COLO668 (cell line): ENCODE data around the gene GRIN2B.

Source experiments
- DNase-seq: peaks from one replicate; lab custom pipeline; 2025; ENCODE audit not compliant: unreplicated experiment; lab: John Stamatoyannopoulos, UW

Gene GRIN2B

DNA sequence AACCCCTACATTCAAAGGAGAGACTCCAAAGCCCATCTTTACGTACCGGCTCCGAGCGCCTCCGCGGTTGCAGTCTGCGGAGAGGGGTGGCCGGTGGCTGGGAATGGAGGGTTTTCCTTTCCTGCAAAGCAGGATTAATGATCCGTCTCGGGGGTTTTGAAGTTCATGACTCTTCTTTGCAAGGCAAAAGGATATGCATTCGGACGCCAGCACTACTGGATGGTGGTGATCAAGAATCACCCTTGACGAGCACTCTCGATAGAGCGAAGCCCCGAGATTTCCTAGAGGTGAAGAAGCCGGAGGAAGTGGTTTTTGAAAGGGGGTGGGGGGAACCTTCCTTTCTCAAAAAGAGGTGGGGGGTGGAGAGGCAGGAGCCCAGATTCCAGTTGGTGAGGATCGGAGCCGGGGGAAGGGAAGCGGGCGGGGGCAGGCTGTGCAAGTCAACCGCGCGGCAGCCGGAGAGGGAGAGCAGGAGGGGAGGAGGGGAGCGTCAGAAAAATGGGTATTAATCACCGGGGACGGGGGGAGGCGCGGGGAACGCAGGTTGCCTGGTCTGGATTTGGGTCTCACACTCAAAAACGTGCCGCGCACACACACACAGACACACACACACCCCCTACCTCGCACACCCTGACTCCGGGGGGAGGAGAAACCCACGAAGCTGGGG, at the start of gene GRIN2B:
Gene GRIN2B (minus strand): TSS at position 307 of the 667 bp plus-strand sequence. CDS start 115,394 bp downstream, outside the sequence.
- no peak for DNase-seq

DNA sequence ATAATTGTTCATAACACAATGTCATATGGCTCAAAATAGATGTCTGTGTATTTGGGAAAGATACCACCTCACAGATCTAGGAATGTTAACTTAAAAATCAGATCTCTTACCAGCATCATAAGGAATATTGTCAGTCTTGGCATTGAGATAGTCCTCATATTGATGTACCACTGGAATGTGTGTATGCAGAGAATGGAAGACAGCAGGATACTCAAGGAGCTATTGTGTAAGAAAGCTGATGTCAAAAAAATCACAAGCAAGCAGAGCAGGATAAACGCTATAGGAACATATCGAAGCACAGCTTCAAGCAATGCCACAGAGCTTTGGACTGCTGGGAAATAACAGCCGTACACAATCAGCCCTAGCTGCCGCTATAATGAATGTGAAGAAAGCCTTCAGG, 45.1 kb upstream of the GRIN2B start:
- DNase-seq: no peak

DNA sequence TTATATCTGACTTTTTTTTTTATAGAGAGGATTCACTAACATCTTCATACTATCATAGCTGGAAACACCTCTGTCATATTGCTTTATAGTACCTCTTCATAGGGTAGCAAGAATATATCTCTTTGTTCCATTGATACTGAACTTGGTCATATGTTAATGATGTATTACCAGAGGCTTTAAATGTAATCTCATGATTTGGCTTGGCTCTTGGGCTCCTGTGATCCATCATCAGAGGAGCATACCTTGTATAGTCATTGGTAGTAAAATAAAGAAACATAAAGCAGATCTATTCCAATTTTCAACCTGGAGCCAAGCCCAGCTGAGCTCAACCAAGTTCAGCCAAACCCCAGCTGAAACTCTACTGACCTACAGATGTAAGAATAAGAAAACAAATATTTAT, 43.2 kb upstream of the GRIN2B start:
- no peak for DNase-seq

DNA sequence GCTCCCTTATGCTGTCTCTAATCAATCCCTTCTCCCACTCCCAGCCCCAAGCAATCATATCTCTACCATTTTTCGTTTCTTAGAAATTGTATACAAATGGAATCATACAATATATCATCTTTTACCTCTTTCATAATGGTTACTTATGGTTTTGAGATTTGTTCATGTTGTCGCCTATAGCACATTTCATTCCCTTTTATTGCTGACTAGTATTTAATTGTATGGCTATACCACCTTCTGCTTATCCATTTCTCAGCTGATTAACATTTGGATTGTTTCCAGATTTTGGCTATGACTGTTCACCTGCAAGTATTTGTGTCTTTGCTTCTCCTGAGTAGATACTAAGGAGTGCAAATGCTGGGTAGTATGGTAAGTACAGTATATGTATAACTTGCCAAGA, 36.7 kb upstream of the GRIN2B start:
- no peak for DNase-seq

DNA sequence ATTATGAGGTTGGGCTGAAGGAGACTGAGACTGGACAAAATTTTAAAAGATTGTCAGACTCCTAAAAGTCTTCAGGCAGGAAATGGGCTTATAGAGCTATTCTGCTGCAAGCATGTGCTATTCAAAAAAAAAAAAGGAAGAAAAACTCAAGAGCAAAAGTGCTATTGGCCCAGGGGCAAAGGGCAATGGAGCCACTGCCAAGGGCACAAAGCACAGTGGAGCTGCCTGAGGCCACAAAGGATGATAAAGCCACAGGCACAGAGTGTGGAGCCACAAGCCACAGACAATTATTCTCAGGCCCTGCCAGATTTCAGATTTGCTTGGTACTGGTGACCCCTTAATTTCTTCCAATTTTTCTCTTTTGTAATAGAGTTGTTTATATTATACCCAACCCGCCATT, 29.6 kb upstream of the GRIN2B start:
- DNase-seq: no peak

DNA sequence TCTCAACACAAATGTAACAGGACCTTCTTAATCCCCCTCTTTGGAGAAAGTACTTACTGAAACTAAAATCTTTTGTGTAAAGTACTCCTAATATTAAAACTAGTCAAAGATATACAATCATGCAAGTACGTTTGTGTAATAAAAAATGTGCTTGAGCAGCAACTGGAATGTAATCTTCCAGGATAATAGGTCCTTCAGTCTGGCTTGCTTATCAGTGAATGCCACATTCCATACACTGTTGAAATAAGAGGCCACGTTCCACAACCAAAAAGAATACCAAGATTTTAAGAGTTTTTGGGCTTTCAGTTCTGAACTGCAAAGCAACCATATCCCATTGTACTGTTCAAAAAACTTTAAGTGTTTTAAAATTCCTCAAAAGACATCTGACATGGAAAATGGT, 26.2 kb upstream of the GRIN2B start:
- no peak for DNase-seq

DNA sequence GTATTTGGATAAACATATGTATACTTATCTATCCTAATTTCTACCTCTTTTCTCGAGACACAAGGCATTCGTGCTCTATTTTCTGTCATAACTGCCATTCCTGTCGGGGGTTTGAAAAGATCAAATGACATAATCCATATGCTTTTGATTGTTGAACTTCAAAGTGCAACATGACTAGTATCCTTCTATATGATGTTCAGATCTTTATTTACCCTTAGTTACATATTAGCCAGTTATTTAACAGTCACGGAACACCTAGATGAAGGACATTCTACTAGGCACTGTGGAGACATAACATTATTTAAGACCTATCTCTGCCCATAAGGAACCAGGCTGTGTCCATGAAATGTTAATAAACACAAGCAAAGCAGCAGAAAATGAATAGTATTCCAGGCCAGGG, 11.2 kb upstream of the GRIN2B start:
- DNase-seq: no peak

DNA sequence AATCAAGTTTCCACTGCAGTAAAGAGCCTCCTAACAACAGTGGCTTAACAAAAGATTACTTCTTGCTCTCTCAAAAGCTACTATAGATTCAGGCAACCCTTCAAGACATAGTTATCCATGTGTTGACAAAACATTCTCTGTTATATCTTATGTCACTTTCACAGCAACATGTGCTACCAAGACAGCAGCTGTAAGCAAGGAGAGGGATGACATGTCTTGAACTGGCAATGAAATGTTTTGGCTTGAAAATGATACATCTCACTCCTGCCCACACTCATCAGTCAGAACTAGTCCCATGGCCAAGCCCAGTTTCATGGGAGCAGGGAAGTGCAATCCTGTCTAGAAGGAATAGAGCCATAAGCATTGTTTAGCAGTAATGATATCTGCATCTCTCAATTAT, 10.7 kb upstream of the GRIN2B start:
- DNase-seq: no peak

DNA sequence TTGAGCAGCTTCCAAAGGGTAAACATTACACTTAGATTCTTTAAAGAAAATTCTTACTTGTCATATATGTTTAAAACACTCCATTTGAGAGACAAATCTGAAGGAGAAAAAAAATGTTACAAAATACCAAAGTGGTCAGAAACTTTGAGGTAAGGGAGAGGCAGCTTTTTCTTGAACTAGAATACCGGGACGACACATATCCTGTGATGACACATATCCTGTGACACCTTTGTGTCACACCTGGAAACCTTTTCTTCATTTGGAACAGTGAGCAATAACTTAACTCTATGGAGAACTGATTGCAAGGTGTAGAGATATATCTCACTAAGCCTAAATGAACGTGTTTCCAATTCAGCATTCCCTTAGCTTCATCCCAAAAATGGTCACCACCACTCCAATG, 4.6 kb upstream of the GRIN2B start:
- DNase-seq: no peak

DNA sequence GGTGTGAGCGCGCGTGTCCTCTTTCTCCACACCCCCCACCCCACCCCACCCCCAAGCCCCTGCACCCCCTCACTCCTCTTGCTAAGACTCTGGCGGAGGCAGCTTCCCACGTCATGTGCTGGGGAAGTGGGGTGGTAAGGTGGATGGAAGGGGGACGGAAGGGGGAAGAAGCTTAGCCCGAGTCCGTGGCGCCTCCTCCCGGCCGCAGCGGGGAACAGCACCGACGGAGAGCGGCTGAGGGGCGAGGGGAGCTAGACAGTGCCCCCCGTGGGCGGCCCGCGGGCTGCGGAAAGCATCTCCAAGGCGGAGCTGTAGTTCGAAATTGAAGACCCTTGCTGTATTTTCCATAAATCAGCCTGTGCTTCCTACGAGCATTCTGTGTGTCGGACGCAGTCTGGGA, 588 bp upstream of the GRIN2B start:
- peak; percentile 0 for DNase-seq

DNA sequence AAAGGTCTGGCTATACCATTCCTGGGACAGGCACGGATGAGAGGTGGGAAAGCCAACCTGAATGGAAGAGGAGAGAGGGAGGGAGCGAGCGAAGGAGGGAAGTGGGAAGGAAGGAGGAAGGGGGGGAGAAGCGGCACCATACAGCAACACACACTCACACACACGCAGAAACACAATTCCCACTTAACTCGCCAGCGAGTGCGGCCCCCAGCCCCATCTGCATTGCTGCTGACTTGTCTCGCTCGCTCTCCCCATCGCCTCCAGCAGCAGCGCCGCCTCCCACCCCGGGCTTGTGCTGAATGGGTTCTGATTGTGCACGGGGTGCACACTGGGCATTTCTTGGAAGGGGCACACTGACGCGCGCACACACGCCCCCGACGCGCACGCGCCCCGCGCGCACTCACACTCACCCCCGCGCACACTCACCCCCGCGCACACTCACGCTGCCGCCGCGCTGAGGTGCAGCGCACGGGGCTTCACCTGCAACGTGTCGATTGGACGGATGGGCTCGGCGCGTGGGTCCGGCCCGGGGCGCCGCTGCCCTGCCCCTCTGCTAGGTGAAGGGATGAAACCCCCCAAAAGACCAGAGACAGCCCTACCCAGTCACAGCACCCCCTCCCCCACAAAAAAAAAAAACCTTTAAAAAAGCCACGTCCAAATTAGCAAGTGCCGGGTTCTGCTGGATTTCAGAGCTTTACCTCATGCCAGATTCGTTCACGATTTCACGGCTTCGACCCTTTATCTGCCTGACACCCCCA, 685 bp downstream of the GRIN2B start:
- DNase-seq: peak; percentile 1

DNA sequence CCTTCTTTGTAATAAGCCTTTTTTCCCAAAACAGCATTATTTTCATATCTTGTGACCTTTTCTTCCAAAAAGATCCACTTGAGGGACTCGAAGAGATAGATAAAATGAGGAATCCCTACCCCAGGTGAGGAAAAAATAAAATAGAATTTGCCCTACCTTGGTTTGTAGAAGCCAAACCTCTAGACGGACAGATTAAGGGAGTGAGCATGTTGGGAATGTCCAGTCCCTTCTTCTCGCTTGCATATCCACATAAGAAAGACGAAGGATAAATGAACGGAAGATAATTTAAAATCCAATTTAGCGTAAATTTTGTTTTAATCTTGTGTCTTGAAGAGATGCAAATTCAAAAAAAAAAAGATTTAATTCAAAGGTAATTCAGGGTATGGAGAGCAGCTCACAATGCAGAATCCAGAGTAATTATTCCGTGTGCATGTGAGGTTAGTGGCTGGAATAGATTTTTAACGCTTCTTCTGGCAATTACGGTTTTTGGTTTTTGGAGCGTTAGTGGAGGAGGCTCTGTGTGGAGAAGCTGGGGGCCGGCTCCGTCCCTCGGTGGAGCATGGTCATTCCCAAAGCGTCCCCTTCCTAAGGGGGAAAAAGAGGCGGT, 1.5 kb downstream of the GRIN2B start:
- DNase-seq: no peak

DNA sequence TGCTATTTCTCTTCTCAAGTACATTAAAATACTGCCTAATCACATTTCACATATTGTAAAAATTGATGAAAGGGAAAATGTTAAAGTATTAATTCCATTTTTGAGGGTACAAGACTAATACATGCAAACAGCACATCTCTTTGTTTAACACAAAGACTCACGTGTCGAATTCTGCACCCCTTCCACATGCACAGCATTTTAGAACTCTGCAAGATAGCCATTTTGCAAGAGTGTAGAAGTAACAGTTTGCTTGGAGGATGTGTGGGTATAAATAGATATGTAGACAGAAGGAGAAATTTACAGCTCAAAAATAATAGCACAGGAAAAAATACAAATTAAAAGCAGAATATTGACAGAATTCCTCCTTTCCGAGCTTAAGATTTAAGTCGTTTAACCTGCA, 2.5 kb downstream of the GRIN2B start:
- DNase-seq: no peak

DNA sequence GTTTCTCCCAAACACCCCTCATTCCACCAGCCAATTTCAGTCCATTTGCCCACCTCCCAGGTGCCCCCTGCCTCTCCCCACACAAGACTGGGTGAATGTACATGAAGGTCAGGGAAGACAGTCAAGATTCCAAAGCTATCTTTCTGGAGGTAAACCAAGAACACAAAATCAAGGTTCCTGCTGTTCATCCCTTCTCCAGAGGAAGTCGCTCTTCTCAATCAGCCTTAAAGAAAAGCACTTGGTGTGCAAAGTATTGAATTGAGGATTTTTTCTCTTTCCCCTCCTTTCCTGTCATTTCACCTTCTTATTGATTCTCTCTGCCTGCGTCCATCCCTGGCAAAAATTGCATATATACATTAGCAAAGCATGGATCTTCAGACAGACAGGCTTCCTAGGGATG, 4.5 kb downstream of the GRIN2B start:
- DNase-seq: no peak

DNA sequence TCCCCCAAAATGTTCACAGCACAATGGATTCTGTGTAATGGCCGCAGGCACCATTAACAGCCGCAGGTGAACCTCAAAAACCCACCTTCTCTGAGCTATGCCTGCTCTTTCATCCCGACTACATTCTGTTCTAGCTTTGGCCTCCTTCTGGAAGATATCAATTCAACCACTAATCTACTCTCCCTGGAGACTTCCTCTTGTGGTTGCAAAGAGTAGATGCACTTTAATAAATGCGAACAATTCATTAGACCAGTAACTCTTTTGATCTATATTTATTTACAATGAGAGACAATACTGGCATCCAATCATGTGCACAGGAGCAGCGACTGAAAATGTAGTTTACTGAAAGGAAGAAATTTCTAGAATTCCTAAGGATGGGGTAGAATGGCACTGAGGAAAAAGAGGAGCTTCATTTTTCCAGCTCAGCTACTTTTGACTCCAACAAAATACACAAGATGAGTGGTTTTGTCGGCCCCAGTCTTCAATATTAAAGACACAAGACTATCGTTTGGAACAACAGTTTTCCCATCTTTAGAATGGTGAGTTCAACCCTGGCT, 5.3 kb downstream of the GRIN2B start:
- no peak for DNase-seq

DNA sequence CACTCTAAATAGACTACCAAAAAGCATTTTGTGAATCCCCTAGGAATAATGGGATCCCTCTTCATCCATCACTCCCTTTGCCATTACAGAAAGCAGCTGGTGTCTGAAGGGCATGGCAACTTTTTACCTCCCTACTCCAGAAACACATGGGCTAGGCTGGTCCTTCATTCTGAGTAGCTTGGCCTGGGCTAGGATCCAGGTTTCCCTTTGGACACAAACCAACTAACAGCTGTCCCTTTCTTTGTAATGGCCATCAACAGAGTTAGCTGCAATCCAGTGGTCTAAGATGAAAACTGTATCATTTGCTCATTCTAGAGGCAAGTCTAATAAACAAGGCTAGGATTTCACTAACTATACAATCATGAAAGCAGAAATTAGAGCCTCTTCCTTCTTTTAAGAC, 7.4 kb downstream of the GRIN2B start:
- DNase-seq: no peak

DNA sequence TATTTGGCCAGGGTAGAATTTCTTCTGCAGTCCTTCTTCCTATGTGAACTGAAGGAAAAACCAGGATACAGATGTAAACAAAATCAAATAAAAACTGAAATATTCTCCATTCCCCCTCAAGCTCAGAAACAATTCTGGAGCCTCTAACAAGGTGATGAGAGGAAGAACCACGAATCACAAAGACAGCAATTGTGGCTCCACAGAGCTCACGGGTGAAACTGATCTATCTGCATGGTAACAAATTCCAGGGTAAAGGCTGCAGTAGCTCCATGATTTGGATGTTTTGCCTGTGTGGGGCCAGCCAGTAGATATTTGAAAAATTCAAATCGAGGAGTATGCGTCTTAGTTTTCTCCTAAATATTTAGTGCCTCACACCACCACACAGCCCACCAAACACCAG, 10.6 kb downstream of the GRIN2B start:
- DNase-seq: no peak

DNA sequence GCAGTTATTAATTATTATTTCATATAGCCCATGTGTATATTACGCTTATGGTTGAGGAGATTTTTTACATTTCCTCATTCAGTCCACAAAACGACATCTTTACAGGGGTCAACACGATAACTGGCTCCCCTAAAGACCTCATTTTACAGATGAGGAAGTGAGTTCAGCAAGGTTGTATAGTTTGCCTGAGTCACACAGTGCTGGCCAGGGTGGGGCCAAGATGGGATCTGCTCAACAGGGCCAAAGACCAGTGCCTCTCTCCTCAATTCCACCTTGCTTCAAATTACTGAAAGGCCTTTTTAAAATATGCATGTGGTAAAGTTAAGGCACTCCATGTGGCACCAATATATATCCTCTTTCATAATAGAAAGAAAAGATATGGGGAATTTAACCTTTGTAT, 13.1 kb downstream of the GRIN2B start:
- DNase-seq: no peak

DNA sequence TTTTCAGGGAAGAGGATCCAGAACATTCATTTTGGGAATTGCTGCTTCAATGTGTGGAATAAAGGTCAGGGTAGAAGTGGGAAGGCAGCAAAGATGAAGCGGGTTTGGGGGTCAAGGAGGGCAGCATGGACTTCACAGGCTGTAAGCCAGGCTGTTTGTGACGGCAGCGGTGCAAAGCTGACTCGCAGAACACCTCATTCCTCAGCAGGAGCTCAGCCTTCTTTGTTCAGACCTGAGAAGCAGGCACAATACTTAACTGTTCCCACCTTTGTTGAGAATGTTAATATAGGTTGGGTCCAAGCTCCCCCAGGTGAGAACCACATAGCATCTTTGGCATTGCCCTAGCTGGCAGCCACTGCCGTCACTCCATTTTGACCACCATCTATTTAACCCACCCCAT, 16.7 kb downstream of the GRIN2B start:
- DNase-seq: no peak

DNA sequence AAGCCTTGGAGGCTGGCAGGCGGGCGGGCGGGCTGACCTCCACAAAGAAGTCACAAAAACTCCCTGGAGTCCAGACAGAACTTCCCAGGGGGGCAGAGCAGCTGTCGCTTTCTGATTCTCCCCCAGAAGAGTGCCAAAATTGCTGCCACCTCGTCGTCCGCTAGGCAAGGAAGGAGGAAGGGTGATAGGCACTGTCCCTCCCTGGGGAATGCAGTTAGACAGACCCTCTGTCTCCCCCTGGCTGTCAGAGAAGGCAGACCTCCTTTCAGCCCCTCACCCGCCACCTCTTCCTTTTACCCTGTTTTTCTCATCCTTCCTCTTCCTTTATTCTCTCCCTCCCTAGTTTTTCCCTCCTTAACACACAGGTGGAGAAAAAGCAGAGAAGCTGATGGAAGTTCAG, 18.7 kb downstream of the GRIN2B start:
- no peak for DNase-seq

DNA sequence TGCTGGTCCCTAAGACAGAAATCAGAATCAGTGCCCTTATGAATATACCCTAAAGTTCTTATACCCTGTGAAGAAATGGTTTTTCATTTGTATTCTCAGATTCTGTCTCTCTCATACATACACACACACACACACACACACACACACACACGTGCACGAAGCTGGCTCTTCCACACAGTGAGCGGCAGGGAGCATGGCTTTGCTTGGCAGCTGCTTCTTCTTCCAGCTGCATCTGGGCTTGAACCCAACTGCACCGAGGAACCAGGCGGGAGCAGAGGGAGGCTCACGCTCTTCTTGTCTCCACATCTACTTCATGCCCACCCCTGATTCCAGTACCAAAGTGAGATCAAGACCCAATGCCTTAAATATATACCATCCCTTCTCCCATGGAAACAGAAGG, 19.4 kb downstream of the GRIN2B start:
- no peak for DNase-seq

DNA sequence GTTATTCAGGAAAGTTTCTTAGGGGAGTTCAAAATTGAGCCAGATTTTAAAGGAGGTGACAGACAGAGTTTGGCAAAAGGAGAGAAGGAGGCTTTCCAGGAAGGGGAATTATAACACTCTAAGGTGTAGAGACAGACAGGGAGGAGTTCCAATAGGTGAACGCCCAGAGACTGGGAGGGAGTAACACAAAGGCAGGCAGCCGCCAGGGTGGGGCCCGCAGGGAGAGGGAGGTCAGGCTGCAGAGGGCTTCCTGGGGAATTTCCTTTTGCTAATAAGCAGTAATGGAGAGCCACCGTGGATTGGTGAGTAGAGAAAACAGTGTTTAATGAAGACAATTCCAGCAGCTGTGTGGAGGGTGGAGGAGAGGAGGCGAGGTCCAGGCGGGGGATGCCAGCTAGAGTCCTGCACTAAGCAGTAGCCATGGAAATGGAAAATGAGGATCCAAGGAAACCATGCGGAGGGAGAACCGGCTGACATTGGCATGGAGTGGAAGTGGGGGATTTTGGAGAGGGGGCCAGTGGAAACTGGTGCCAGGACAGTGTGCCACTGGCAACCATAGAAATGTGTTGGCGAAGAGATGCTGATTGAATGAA, 22.2 kb downstream of the GRIN2B start:
- no peak for DNase-seq
